Right renal pelvis (tissue), 4 donors: ENCODE measurements around the gene SLC25A12. TPM values are rescaled to one million over a fixed set of nuclear protein-coding genes. Genes with fewer than 3 reads are reported as not detected.
"Not testable (repeated sequence)": the region's sequence is repeated elsewhere in the genome, so short reads cannot be mapped to it uniquely, and the experiment has no call there.

Experiments
- DNase-seq, 4 donors: peaks; one replicate each; pipeline ENCODE4 v3.0.0-alpha.2; 2013; ENCODE audit warnings: low read depth in 4 of 4, low spot score in 3 of 4, missing footprints in 1 of 4
- polyA plus RNA-seq, 4 donors: library from polyadenylated mRNA; unstranded; fragments of 120-200 nt; gene quantifications; one replicate each; pipeline ENCODE4 v1.2.1, GENCODE V29; 2013; ENCODE audit not compliant: insufficient read length in 4 of 4

Gene SLC25A12
- polyA plus RNA-seq, 4 donors = 24.5 to 28.2 (median 26.6) TPM

GRCh38 chr2:171792886-171793580 is 101.0 kb downstream of the SLC25A12 start:
- no peak for DNase-seq

- no peak for DNase-seq
Observed at GRCh38 chr2:171792157-171792556, 101.9 kb downstream of the SLC25A12 start.

- no peak for DNase-seq
Observed at GRCh38 chr2:171791361-171791760, 102.7 kb downstream of the SLC25A12 start.

- DNase-seq = no peak
Observed at GRCh38 chr2:171789956-171790355, 104.1 kb downstream of the SLC25A12 start.

GRCh38 chr2:171788316-171788993 is 105.6 kb downstream of the SLC25A12 start:
- no peak for DNase-seq

- DNase-seq = no peak
Observed at GRCh38 chr2:171787333-171788072, 106.5 kb downstream of the SLC25A12 start.

- DNase-seq = no peak
Observed at GRCh38 chr2:171785450-171785849, 108.6 kb downstream of the SLC25A12 start.

- DNase-seq = no peak
Observed at GRCh38 chr2:171778515-171778914, 115.5 kb downstream of the SLC25A12 start.

GRCh38 chr2:171774581-171774980 is 119.5 kb downstream of the SLC25A12 start:
- not testable (repeated sequence) for DNase-seq

GRCh38 chr2:171772373-171772772 is 121.7 kb downstream of the SLC25A12 start:
- no peak for DNase-seq

- DNase-seq = no peak
Observed at GRCh38 chr2:171771463-171771862, 122.6 kb downstream of the SLC25A12 start.

GRCh38 chr2:171763602-171764001 is 130.4 kb downstream of the SLC25A12 start:
- no peak for DNase-seq

GRCh38 chr2:171762879-171763573 is 131.0 kb downstream of the SLC25A12 start:
- DNase-seq = no peak

GRCh38 chr2:171761176-171761575 is 132.9 kb downstream of the SLC25A12 start:
- not testable (repeated sequence) for DNase-seq

- not testable (repeated sequence) for DNase-seq
Observed at GRCh38 chr2:171758762-171759161, 135.3 kb downstream of the SLC25A12 start.

GRCh38 chr2:171754254-171754939 is 139.6 kb downstream of the SLC25A12 start:
- DNase-seq = no peak

- no peak for DNase-seq
Observed at GRCh38 chr2:171747371-171747770, 146.7 kb downstream of the SLC25A12 start.

GRCh38 chr2:171745806-171746205 is 148.2 kb downstream of the SLC25A12 start:
- DNase-seq = no peak

GRCh38 chr2:171745141-171745540 is 148.9 kb downstream of the SLC25A12 start:
- no peak for DNase-seq

GRCh38 chr2:171742760-171743159 is 151.3 kb downstream of the SLC25A12 start:
- DNase-seq = no peak
